KOPT-K1 (cell line): ENCODE results near the gene MSI2.
"Not testable (repeated sequence)": the region's sequence is repeated elsewhere in the genome, so short reads cannot be mapped to it uniquely, and the experiment has no call there.

Source experiments
- H3K27ac ChIP-seq: fragments of 200-600 bp; sonication (generic); 2 replicates; pipeline ENCODE4 v1.5.1; 2016; ENCODE audit warnings: antibody characterized with exemption, mild to moderate bottlenecking, low read depth, low read length; ENCODE audit not compliant: poor library complexity, severe bottlenecking
- H3K36me3 ChIP-seq: fragments of 200-600 bp; sonication (generic); 2 replicates; pipeline ENCODE4 v1.5.1; 2017; ENCODE audit warnings: antibody characterized with exemption, mild to moderate bottlenecking, low read length, moderate library complexity; ENCODE audit not compliant: insufficient read depth
- H3K9me3 ChIP-seq: fragments of 200-600 bp; sonication (generic); 2 replicates; pipeline ENCODE4 v1.5.1; 2017; ENCODE audit warnings: antibody characterized with exemption, low read length, mild to moderate bottlenecking; ENCODE audit not compliant: insufficient read depth, poor library complexity, severe bottlenecking

Gene MSI2

GRCh38 chr17:57612202-57613071 lies 356.1 kb downstream of the MSI2 start:
- peak overlapping the region; percentile 37 for H3K27ac ChIP-seq

GRCh38 chr17:57614742-57615141 lies 358.4 kb downstream of the MSI2 start:
- Histone ChIP-seq H3K9me3 (peaks cover 17% of the 10 kb centered on the region), H3K27ac (no peak overlapping the region), H3K36me3 (peaks cover 65% of the 10 kb centered on the region)

More at GRCh38 chr17:57612202-57613071, 356.1 kb downstream of the MSI2 start:
- H3K9me3 ChIP-seq = peaks cover 17% of the 10 kb centered on the region
- peaks cover 65% of the 10 kb centered on the region for H3K36me3 ChIP-seq

GRCh38 chr17:57615836-57616757 lies 359.8 kb downstream of the MSI2 start:
- H3K27ac ChIP-seq = no peak overlapping the region
- peaks cover 75% of the 10 kb centered on the region for H3K36me3 ChIP-seq
- peaks cover 17% of the 10 kb centered on the region for H3K9me3 ChIP-seq

GRCh38 chr17:57617218-57617617 lies 360.9 kb downstream of the MSI2 start:
- Histone ChIP-seq H3K36me3 (peaks cover 85% of the 10 kb centered on the region), H3K9me3 (peaks cover 17% of the 10 kb centered on the region), H3K27ac (no peak overlapping the region)

GRCh38 chr17:57619061-57619937 lies 363.0 kb downstream of the MSI2 start:
- H3K36me3 ChIP-seq = peaks cover 98% of the 10 kb centered on the region
- H3K27ac ChIP-seq = peak overlapping the region; percentile 13
- H3K9me3 ChIP-seq = peaks cover 17% of the 10 kb centered on the region

GRCh38 chr17:57620576-57620975 lies 364.3 kb downstream of the MSI2 start:
- Histone ChIP-seq H3K9me3 (peaks cover 17% of the 10 kb centered on the region), H3K36me3 (peaks cover 98% of the 10 kb centered on the region), H3K27ac (no peak overlapping the region)

- not testable (repeated sequence) for H3K9me3 ChIP-seq, H3K27ac ChIP-seq
- peaks cover 98% of the 10 kb centered on the region for H3K36me3 ChIP-seq
Observed at GRCh38 chr17:57621791-57622190, 365.5 kb downstream of the MSI2 start.

GRCh38 chr17:57622306-57622682 lies 366.0 kb downstream of the MSI2 start:
- Histone ChIP-seq H3K27ac (no peak overlapping the region), H3K9me3 (peaks cover under 1% of the 10 kb centered on the region), H3K36me3 (peaks cover 98% of the 10 kb centered on the region)

- peaks cover 99% of the 10 kb centered on the region for H3K36me3 ChIP-seq
- H3K9me3 ChIP-seq = no peaks in the 10 kb centered on the region
- H3K27ac ChIP-seq = no peak overlapping the region
Observed at GRCh38 chr17:57622683-57623433, 366.5 kb downstream of the MSI2 start.

- Histone ChIP-seq H3K27ac (no peak overlapping the region), H3K9me3 (no peaks in the 10 kb centered on the region), H3K36me3 (peaks cover 99% of the 10 kb centered on the region)
Observed at GRCh38 chr17:57623620-57624019, 367.3 kb downstream of the MSI2 start.

GRCh38 chr17:57624386-57624785 lies 368.1 kb downstream of the MSI2 start:
- peaks cover 99% of the 10 kb centered on the region for H3K36me3 ChIP-seq
- peak overlapping the region; percentile 3 for H3K27ac ChIP-seq

GRCh38 chr17:57625511-57625910 lies 369.2 kb downstream of the MSI2 start:
- no peaks in the 10 kb centered on the region for H3K9me3 ChIP-seq
- peaks cover 99% of the 10 kb centered on the region for H3K36me3 ChIP-seq
- H3K27ac ChIP-seq = peak overlapping the region; percentile 3

More at GRCh38 chr17:57624386-57624785, 368.1 kb downstream of the MSI2 start:
- H3K9me3 ChIP-seq = no peaks in the 10 kb centered on the region

GRCh38 chr17:57625957-57626356 lies 369.6 kb downstream of the MSI2 start:
- Histone ChIP-seq H3K27ac (no peak overlapping the region), H3K36me3 (peaks cover 99% of the 10 kb centered on the region), H3K9me3 (no peaks in the 10 kb centered on the region)
